Activated CD4-positive, CD25-positive, alpha-beta regulatory T cell treated with anti-CD3 and anti-CD28 coated beads, Interleukin-2, amount 50 U/mL, for 72 hours (primary cell): ENCODE data around the gene LRRFIP1.

Experiments used
- DNase-seq: peaks from one replicate; pipeline ENCODE4 v3.0.0; 2021

LRRFIP1 gene

GRCh38 chr2:237642038-237642734, 14.8 kb downstream of the LRRFIP1 start:
- DNase-seq = no peak

GRCh38 chr2:237643066-237643465, 15.7 kb downstream of the LRRFIP1 start:
- DNase-seq = no peak

GRCh38 chr2:237643582-237644380, 16.4 kb downstream of the LRRFIP1 start:
- no peak for DNase-seq

GRCh38 chr2:237644381-237644703, 17.0 kb downstream of the LRRFIP1 start:
- DNase-seq = no peak

GRCh38 chr2:237645261-237645660, 17.9 kb downstream of the LRRFIP1 start:
- no peak for DNase-seq

- no peak for DNase-seq
Measured at GRCh38 chr2:237647176-237648015, 20.0 kb downstream of the LRRFIP1 start.

- DNase-seq = no peak
Measured at GRCh38 chr2:237648016-237648381, 20.6 kb downstream of the LRRFIP1 start.

GRCh38 chr2:237649541-237650454, 22.4 kb downstream of the LRRFIP1 start:
- no peak for DNase-seq

- no peak for DNase-seq
Measured at GRCh38 chr2:237650455-237650850, 23.1 kb downstream of the LRRFIP1 start.

- DNase-seq = no peak
Measured at GRCh38 chr2:237651761-237652160, 24.4 kb downstream of the LRRFIP1 start.

GRCh38 chr2:237652181-237652580, 24.8 kb downstream of the LRRFIP1 start:
- DNase-seq = no peak

GRCh38 chr2:237652854-237653253, 25.5 kb downstream of the LRRFIP1 start:
- no peak for DNase-seq

GRCh38 chr2:237653776-237654558, 26.6 kb downstream of the LRRFIP1 start:
- DNase-seq = no peak

GRCh38 chr2:237657063-237657462, 29.7 kb downstream of the LRRFIP1 start:
- no peak for DNase-seq

- DNase-seq = no peak
Measured at GRCh38 chr2:237660381-237660900, 33.1 kb downstream of the LRRFIP1 start.

GRCh38 chr2:237661270-237661669, 33.9 kb downstream of the LRRFIP1 start:
- DNase-seq = no peak

- DNase-seq = no peak
Measured at GRCh38 chr2:237661799-237662328, 34.5 kb downstream of the LRRFIP1 start.

GRCh38 chr2:237662671-237663093, 35.3 kb downstream of the LRRFIP1 start:
- DNase-seq = no peak

- no peak for DNase-seq
Measured at GRCh38 chr2:237663517-237664110, 36.2 kb downstream of the LRRFIP1 start.

GRCh38 chr2:237664151-237664550, 36.8 kb downstream of the LRRFIP1 start:
- no peak for DNase-seq

GRCh38 chr2:237665713-237666143, 38.3 kb downstream of the LRRFIP1 start:
- DNase-seq = no peak
